Measurements from ENCODE around the gene VAV1.
"Not testable (repeated sequence)": the region's sequence is repeated elsewhere in the genome, so short reads cannot be mapped to it uniquely, and the experiment has no call there.

VAV1 gene

GRCh38 chr19:6852001-6852400, 79.5 kb downstream of the VAV1 start:
- no peaks in the 10 kb centered on the region for H3K4me1 Mint-ChIP-seq

GRCh38 chr19:6853868-6854267, 81.4 kb downstream of the VAV1 start:
- Mint-ChIP-seq H3K27ac (no peak overlapping the region), H3K9me3 (no peaks in the 10 kb centered on the region), H3K4me3 (no peak overlapping the region), H3K4me1 (no peaks in the 10 kb centered on the region), H3K36me3 (peaks cover 61% of the 10 kb centered on the region), H3K27me3 (no peaks in the 10 kb centered on the region)
- ATAC-seq = no peak

More at GRCh38 chr19:6852001-6852400, 79.5 kb downstream of the VAV1 start:
- Mint-ChIP-seq H3K27me3 (no peaks in the 10 kb centered on the region), H3K4me3 (no peak overlapping the region), H3K27ac (no peak overlapping the region), H3K9me3 (no peaks in the 10 kb centered on the region), H3K36me3 (peaks cover 59% of the 10 kb centered on the region)
- ATAC-seq = no peak

GRCh38 chr19:6854758-6855157, 82.2 kb downstream of the VAV1 start:
- Mint-ChIP-seq H3K27me3 (no peaks in the 10 kb centered on the region), H3K4me1 (no peaks in the 10 kb centered on the region), H3K36me3 (peaks cover 57% of the 10 kb centered on the region), H3K27ac (no peak overlapping the region), H3K4me3 (no peak overlapping the region), H3K9me3 (no peaks in the 10 kb centered on the region)
- no peak for ATAC-seq

- Mint-ChIP-seq H3K4me3 (no peak overlapping the region), H3K4me1 (peaks cover 8% of the 10 kb centered on the region), H3K9me3 (no peaks in the 10 kb centered on the region), H3K27me3 (no peaks in the 10 kb centered on the region), H3K36me3 (peaks cover 42% of the 10 kb centered on the region), H3K27ac (no peak overlapping the region)
- ATAC-seq = peak; percentile 12
Observed at GRCh38 chr19:6856749-6857372, 84.4 kb downstream of the VAV1 start.

- H3K27me3 Mint-ChIP-seq = peaks cover 16% of the 10 kb centered on the region
- H3K27ac Mint-ChIP-seq = peak overlapping the region; percentile 68
- H3K4me1 Mint-ChIP-seq = peaks cover 17% of the 10 kb centered on the region
- no peak for ATAC-seq
- peaks cover 9% of the 10 kb centered on the region for H3K36me3 Mint-ChIP-seq
- peak overlapping the region; percentile 30 for H3K4me3 Mint-ChIP-seq
- no peaks in the 10 kb centered on the region for H3K9me3 Mint-ChIP-seq
Observed at GRCh38 chr19:6861683-6862286, 89.3 kb downstream of the VAV1 start.

- H3K27me3 Mint-ChIP-seq = peaks cover 18% of the 10 kb centered on the region
- H3K4me3 Mint-ChIP-seq = peak overlapping the region; percentile 67
- H3K36me3 Mint-ChIP-seq = peaks cover under 1% of the 10 kb centered on the region
- H3K4me1 Mint-ChIP-seq = peaks cover 17% of the 10 kb centered on the region
- peak overlapping the region; percentile 41 for H3K27ac Mint-ChIP-seq
- peak; percentile 90 for ATAC-seq
- no peaks in the 10 kb centered on the region for H3K9me3 Mint-ChIP-seq
Observed at GRCh38 chr19:6862673-6863078, 90.2 kb downstream of the VAV1 start.

- Mint-ChIP-seq H3K4me1 (peaks cover 17% of the 10 kb centered on the region), H3K9me3 (no peaks in the 10 kb centered on the region), H3K27ac (no peak overlapping the region), H3K27me3 (peaks cover 19% of the 10 kb centered on the region), H3K36me3 (no peaks in the 10 kb centered on the region), H3K4me3 (no peak overlapping the region)
- no peak for ATAC-seq
Observed at GRCh38 chr19:6864325-6864940, 91.9 kb downstream of the VAV1 start.

GRCh38 chr19:6865849-6866248, 93.3 kb downstream of the VAV1 start:
- ATAC-seq = no peak
- Mint-ChIP-seq H3K36me3 (no peaks in the 10 kb centered on the region), H3K4me3 (no peak overlapping the region), H3K9me3 (no peaks in the 10 kb centered on the region), H3K4me1 (peaks cover 17% of the 10 kb centered on the region), H3K27ac (no peak overlapping the region), H3K27me3 (peaks cover 26% of the 10 kb centered on the region)

GRCh38 chr19:6866741-6867151, 94.2 kb downstream of the VAV1 start:
- Mint-ChIP-seq H3K27me3 (peaks cover 26% of the 10 kb centered on the region), H3K9me3 (no peaks in the 10 kb centered on the region), H3K27ac (no peak overlapping the region), H3K4me1 (peaks cover 10% of the 10 kb centered on the region), H3K4me3 (no peak overlapping the region), H3K36me3 (no peaks in the 10 kb centered on the region)
- ATAC-seq = no peak

- H3K36me3 Mint-ChIP-seq = no peaks in the 10 kb centered on the region
- H3K9me3 Mint-ChIP-seq = no peaks in the 10 kb centered on the region
- no peak overlapping the region for H3K4me3 Mint-ChIP-seq
- ATAC-seq = no peak
- H3K27ac Mint-ChIP-seq = no peak overlapping the region
- peaks cover 31% of the 10 kb centered on the region for H3K27me3 Mint-ChIP-seq
- H3K4me1 Mint-ChIP-seq = no peaks in the 10 kb centered on the region
Observed at GRCh38 chr19:6868351-6868750, 95.8 kb downstream of the VAV1 start.

- not testable (repeated sequence) for H3K9me3 Mint-ChIP-seq, ATAC-seq, H3K4me1 Mint-ChIP-seq, H3K4me3 Mint-ChIP-seq, H3K27ac Mint-ChIP-seq, H3K36me3 Mint-ChIP-seq
- H3K27me3 Mint-ChIP-seq = peaks cover 36% of the 10 kb centered on the region
Observed at GRCh38 chr19:6869151-6869882, 96.8 kb downstream of the VAV1 start.

GRCh38 chr19:6873708-6874431, 101.4 kb downstream of the VAV1 start:
- H3K36me3 Mint-ChIP-seq = no peaks in the 10 kb centered on the region
- ATAC-seq = no peak
- H3K27ac Mint-ChIP-seq = no peak overlapping the region
- H3K27me3 Mint-ChIP-seq = peaks cover 55% of the 10 kb centered on the region
- H3K4me1 Mint-ChIP-seq = no peaks in the 10 kb centered on the region
- H3K9me3 Mint-ChIP-seq = no peaks in the 10 kb centered on the region
- no peak overlapping the region for H3K4me3 Mint-ChIP-seq

GRCh38 chr19:6875218-6875617, 102.7 kb downstream of the VAV1 start:
- no peaks in the 10 kb centered on the region for H3K36me3 Mint-ChIP-seq
- no peaks in the 10 kb centered on the region for H3K4me1 Mint-ChIP-seq
- peaks cover 3% of the 10 kb centered on the region for H3K9me3 Mint-ChIP-seq
- ATAC-seq = no peak
- H3K27ac Mint-ChIP-seq = no peak overlapping the region
- H3K27me3 Mint-ChIP-seq = peaks cover 56% of the 10 kb centered on the region
- no peak overlapping the region for H3K4me3 Mint-ChIP-seq

GRCh38 chr19:6876748-6877147, 104.2 kb downstream of the VAV1 start:
- Mint-ChIP-seq H3K4me1 (no peaks in the 10 kb centered on the region), H3K36me3 (no peaks in the 10 kb centered on the region), H3K27me3 (peaks cover 70% of the 10 kb centered on the region), H3K4me3 (no peak overlapping the region), H3K9me3 (peaks cover 3% of the 10 kb centered on the region), H3K27ac (no peak overlapping the region)
- no peak for ATAC-seq

GRCh38 chr19:6877766-6878165, 105.3 kb downstream of the VAV1 start:
- peaks cover 3% of the 10 kb centered on the region for H3K9me3 Mint-ChIP-seq
- H3K4me1 Mint-ChIP-seq = no peaks in the 10 kb centered on the region
- ATAC-seq = no peak
- no peak overlapping the region for H3K4me3 Mint-ChIP-seq
- no peak overlapping the region for H3K27ac Mint-ChIP-seq
- peaks cover 70% of the 10 kb centered on the region for H3K27me3 Mint-ChIP-seq
- no peaks in the 10 kb centered on the region for H3K36me3 Mint-ChIP-seq
